Neuronal stem cell (in vitro differentiated cells): ENCODE results near the gene NAB1.

ENCODE experiments used
- DNase-seq: peaks from one replicate; pipeline ENCODE4 v3.0.0-alpha.2; 2013; ENCODE audit warnings: low spot score
- H2AFZ ChIP-seq: one replicate; pipeline ENCODE4 v1.6.1; 2013; ENCODE audit warnings: mild to moderate bottlenecking, low read length, inconsistent platforms
- H2AK5ac ChIP-seq: 2 replicates; pipeline ENCODE4 v1.6.1; 2013; ENCODE audit warnings: low read depth, mild to moderate bottlenecking, inconsistent platforms, low read length, moderate library complexity, mixed read lengths
- H2BK120ac ChIP-seq: 2 replicates; pipeline ENCODE4 v1.6.1; 2013; ENCODE audit warnings: low read depth, mild to moderate bottlenecking, inconsistent platforms, low read length, moderate library complexity, mixed read lengths
- H2BK12ac ChIP-seq: one replicate; pipeline ENCODE4 v1.6.1; 2013; ENCODE audit warnings: low read length, inconsistent platforms
- H2BK15ac ChIP-seq: 2 replicates; pipeline ENCODE4 v1.6.1; 2013; ENCODE audit warnings: mild to moderate bottlenecking, low read length, inconsistent platforms, mixed read lengths
- H2BK5ac ChIP-seq: one replicate; pipeline ENCODE4 v1.6.1; 2013; ENCODE audit warnings: inconsistent platforms, mild to moderate bottlenecking, low read length, moderate library complexity
- H3K14ac ChIP-seq: one replicate; pipeline ENCODE4 v1.6.1; 2013; ENCODE audit warnings: low read length, inconsistent platforms
- H3K18ac ChIP-seq: 2 replicates; pipeline ENCODE4 v1.6.1; 2013; ENCODE audit warnings: low read length, inconsistent platforms
- H3K23ac ChIP-seq: 2 replicates; pipeline ENCODE4 v1.6.1; 2013; ENCODE audit warnings: low read depth, mild to moderate bottlenecking, mixed read lengths, low read length, inconsistent platforms; ENCODE audit not compliant: poor library complexity
- H3K27ac ChIP-seq: replicated peaks from 3 replicates; pipeline ENCODE4 v1.5.1; 2013; ENCODE audit warnings: low read length, inconsistent platforms
- H3K27me3 ChIP-seq, 3 experiments: 2 replicates each; pipeline ENCODE4 v1.6.1; 2013; ENCODE audit warnings: low read length in 3 of 3, mild to moderate bottlenecking in 2 of 3, inconsistent platforms in 1 of 3, low read depth in 1 of 3, mixed read lengths in 1 of 3, moderate library complexity in 1 of 3; ENCODE audit not compliant: control insufficient read depth in 3 of 3, insufficient read depth in 3 of 3
- H3K36me3 ChIP-seq, 2 donors: replicated peaks in 1 of 2; 2 replicates each; pipeline ENCODE4 v1.6.1; 2013; ENCODE audit warnings: low read length in 2 of 2; ENCODE audit not compliant: control insufficient read depth in 2 of 2, insufficient read depth in 2 of 2
- H3K4ac ChIP-seq: 2 replicates; pipeline ENCODE4 v1.6.1; 2013; ENCODE audit warnings: inconsistent platforms, mild to moderate bottlenecking, low read length, moderate library complexity
- H3K4me1 ChIP-seq, 2 donors: 1 replicate in 1 of 2; 2 replicates in 1 of 2; pipeline ENCODE4 v1.6.1; 2013; ENCODE audit warnings: low read length in 2 of 2, low read depth in 1 of 2; ENCODE audit not compliant: control insufficient read depth in 2 of 2, insufficient read depth in 1 of 2
- H3K4me2 ChIP-seq: one replicate; pipeline ENCODE4 v1.6.1; 2013; ENCODE audit warnings: mild to moderate bottlenecking, low read length, inconsistent platforms; ENCODE audit not compliant: insufficient read depth, poor library complexity, severe bottlenecking
- H3K4me3 ChIP-seq, 2 donors: 2 replicates each; pipeline ENCODE4 v1.5.1; 2013; ENCODE audit warnings: low read length in 2 of 2, mild to moderate bottlenecking in 2 of 2, inconsistent platforms in 1 of 2, moderate library complexity in 1 of 2
- H3K79me1 ChIP-seq: one replicate; pipeline ENCODE4 v1.6.1; 2013; ENCODE audit warnings: low read depth, mild to moderate bottlenecking, inconsistent platforms, low read length, moderate library complexity
- H3K9ac ChIP-seq: one replicate; pipeline ENCODE4 v1.6.1; 2013; ENCODE audit warnings: mild to moderate bottlenecking, low read depth, low read length, inconsistent platforms; ENCODE audit not compliant: poor library complexity
- H3K9me3 ChIP-seq, 2 donors: replicated peaks in 1 of 2; 2 replicates each; pipeline versions ENCODE3 to v1.6.1; 2013; ENCODE audit warnings: low read length in 2 of 2, mild to moderate bottlenecking in 2 of 2, inconsistent platforms in 1 of 2, low read depth in 1 of 2, mixed read lengths in 1 of 2, moderate library complexity in 1 of 2; ENCODE audit not compliant: control insufficient read depth in 2 of 2, insufficient read depth in 1 of 2
- H4K8ac ChIP-seq: one replicate; pipeline ENCODE4 v1.6.1; 2013; ENCODE audit warnings: low read depth, mild to moderate bottlenecking, inconsistent platforms, low read length, moderate library complexity
- H4K91ac ChIP-seq: one replicate; pipeline ENCODE4 v1.6.1; 2013; ENCODE audit warnings: low read length, low read depth, mild to moderate bottlenecking, inconsistent platforms; ENCODE audit not compliant: poor library complexity
- WGBS, 2 donors: extraction: QIAGEN DNeasy Blood & Tissue Kit; methylation state at CpG; one replicate each; pipeline ENCODE4 v1.1.7; 2013; ENCODE audit warnings: missing lambda C conversion rate in 2 of 2, mixed read lengths in 1 of 2; ENCODE audit not compliant: insufficient read length in 2 of 2, insufficient replicate concordance in 1 of 2; ENCODE audit errors: extremely low coverage in 2 of 2; 5-methylcytosine and 5-hydroxymethylcytosine counted together

NAB1 gene

DNA sequence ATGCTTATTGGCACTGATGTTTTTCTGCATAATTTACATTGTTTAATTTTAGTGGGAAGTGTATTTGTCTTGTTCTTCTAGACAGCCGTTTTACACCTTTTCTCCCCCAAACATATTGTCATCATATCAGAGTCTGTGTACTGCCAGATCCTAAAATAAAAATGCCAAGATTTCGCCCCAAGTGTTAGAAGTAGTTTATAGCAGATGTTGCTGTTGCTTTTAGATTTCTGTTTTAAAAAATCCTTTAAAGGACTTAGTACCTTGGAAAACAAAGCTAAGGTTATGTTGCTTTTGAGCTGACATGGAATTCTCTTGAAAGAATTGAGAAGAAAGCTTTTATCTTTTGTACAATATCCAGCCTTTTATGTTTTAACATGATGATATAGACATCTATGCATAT, 36.0 kb downstream of the NAB1 start:
- no peaks in the 10 kb centered on the region for H3K9me3 ChIP-seq
- H3K9ac ChIP-seq: no peak overlapping the region
- H3K27me3 ChIP-seq: no peaks in the 10 kb centered on the region
- no peak overlapping the region for H3K4me3 ChIP-seq
- no peak overlapping the region for H4K91ac ChIP-seq
- no peak for DNase-seq
- no peak overlapping the region for H2BK5ac ChIP-seq
- no peak overlapping the region for H2BK15ac ChIP-seq
- no peak overlapping the region for H2BK120ac ChIP-seq
- H3K23ac ChIP-seq: no peak overlapping the region
- H2BK12ac ChIP-seq: no peak overlapping the region
- H3K4me2 ChIP-seq: no peak overlapping the region
- no peak overlapping the region for H3K18ac ChIP-seq
- no peak overlapping the region for H4K8ac ChIP-seq
- H3K79me1 ChIP-seq: no peaks in the 10 kb centered on the region
- peaks cover 6 to 71% of the 10 kb centered on the region in 2 donors for H3K36me3 ChIP-seq
- no peak overlapping the region for H2AFZ ChIP-seq
- WGBS, 2 donors: no CpG with 5 or more reads among the region's 2 CpGs
- H3K4ac ChIP-seq: no peak overlapping the region
- H2AK5ac ChIP-seq: no peak overlapping the region
- H3K14ac ChIP-seq: no peak overlapping the region
- H3K4me1 ChIP-seq: peaks cover 0 to under 1% of the 10 kb centered on the region in 2 donors
- H3K27ac ChIP-seq: no peak overlapping the region

DNA sequence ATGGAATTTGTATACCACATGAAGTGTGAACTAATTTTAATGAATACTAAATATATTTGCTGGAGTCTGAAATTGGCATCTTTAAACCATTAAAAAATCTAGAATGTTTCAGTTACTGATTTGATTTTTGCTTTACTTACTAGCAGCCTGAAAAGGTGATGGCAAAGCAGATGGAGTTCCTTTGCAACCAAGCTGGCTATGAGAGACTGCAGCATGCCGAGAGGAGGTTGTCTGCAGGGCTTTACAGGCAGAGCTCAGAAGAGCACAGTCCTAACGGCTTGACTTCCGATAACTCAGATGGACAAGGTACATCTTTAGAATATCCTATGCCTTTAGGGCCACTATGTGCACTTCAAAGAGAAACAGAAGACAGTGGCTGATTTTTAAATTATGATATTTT, 36.5 kb downstream of the NAB1 start:
- Histone ChIP-seq H3K18ac (no peak overlapping the region), H3K14ac (no peak overlapping the region), H2BK5ac (no peak overlapping the region), H2AK5ac (no peak overlapping the region), H3K4me2 (no peak overlapping the region), H4K8ac (no peak overlapping the region), H3K79me1 (no peaks in the 10 kb centered on the region), H3K9ac (no peak overlapping the region), H3K4me1 (no peaks in the 10 kb centered on the region), H3K27me3 (no peaks in the 10 kb centered on the region), H2AFZ (no peak overlapping the region), H2BK15ac (no peak overlapping the region), H4K91ac (no peak overlapping the region), H3K4me3 (no peak overlapping the region), H2BK12ac (no peak overlapping the region), H3K9me3 (no peaks in the 10 kb centered on the region), H2BK120ac (no peak overlapping the region), H3K4ac (no peak overlapping the region), H3K23ac (no peak overlapping the region), H3K36me3 (peaks cover 6 to 74% of the 10 kb centered on the region in 2 donors), H3K27ac (no peak overlapping the region)
- no CpG with 5 or more reads among the region's 3 CpGs for WGBS, 2 donors
- no peak for DNase-seq

- no CpG with 5 or more reads among the region's 2 CpGs for WGBS, 2 donors
- no peak overlapping the region for H2BK15ac ChIP-seq
- no peak overlapping the region for H4K8ac ChIP-seq
- H2BK12ac ChIP-seq: no peak overlapping the region
- no peaks in the 10 kb centered on the region for H3K9me3 ChIP-seq
- H3K4me1 ChIP-seq: peaks cover 1 to 8% of the 10 kb centered on the region in 2 donors
- no peak overlapping the region for H2AFZ ChIP-seq
- H3K27me3 ChIP-seq: no peaks in the 10 kb centered on the region
- H2BK5ac ChIP-seq: no peak overlapping the region
- no peak overlapping the region for H3K14ac ChIP-seq
- no peak overlapping the region for H3K4me3 ChIP-seq
- no peak overlapping the region for H2BK120ac ChIP-seq
- no peak for DNase-seq
- no peak overlapping the region for H3K4ac ChIP-seq
- H3K23ac ChIP-seq: no peak overlapping the region
- no peak overlapping the region for H3K18ac ChIP-seq
- no peak overlapping the region for H3K9ac ChIP-seq
- H3K79me1 ChIP-seq: no peaks in the 10 kb centered on the region
- H3K36me3 ChIP-seq: peaks cover 0 to 51% of the 10 kb centered on the region in 2 donors
- no peak overlapping the region for H2AK5ac ChIP-seq
- no peak overlapping the region for H4K91ac ChIP-seq
- H3K4me2 ChIP-seq: no peak overlapping the region
- H3K27ac ChIP-seq: no peak overlapping the region
Observed at GRCh38 chr2:190693533-190694232, 44.8 kb downstream of the NAB1 start.

DNA sequence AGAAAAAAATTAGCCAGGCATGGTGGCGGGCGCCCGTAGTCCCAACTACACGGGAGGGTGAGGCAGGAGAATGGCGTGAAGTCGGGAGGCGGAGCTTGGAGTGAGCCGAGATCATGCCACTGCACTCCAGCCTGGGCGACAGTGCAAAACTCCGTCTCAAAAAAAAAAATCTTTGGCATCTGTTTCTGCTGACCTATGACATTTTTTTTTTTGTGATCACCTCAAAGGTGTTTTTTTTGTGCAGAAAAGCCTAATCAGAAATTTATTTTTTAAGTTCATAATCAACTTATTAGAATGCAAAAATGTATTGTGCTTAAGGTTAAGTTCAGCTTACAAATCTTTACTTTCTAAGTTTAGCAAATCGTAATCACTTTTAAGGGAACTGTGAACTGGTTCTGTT, 45.6 kb downstream of the NAB1 start:
- no peak overlapping the region for H3K14ac ChIP-seq
- H2BK5ac ChIP-seq: no peak overlapping the region
- no peak overlapping the region for H2BK12ac ChIP-seq
- H3K18ac ChIP-seq: no peak overlapping the region
- no peak overlapping the region for H3K4me3 ChIP-seq
- H2AK5ac ChIP-seq: no peak overlapping the region
- no peak overlapping the region for H3K23ac ChIP-seq
- no peak overlapping the region for H2BK120ac ChIP-seq
- H3K9me3 ChIP-seq: no peaks in the 10 kb centered on the region
- H3K4me1 ChIP-seq: peaks cover 7 to 8% of the 10 kb centered on the region in 2 donors
- DNase-seq: no peak
- H4K91ac ChIP-seq: no peak overlapping the region
- no peak overlapping the region for H2AFZ ChIP-seq
- H2BK15ac ChIP-seq: no peak overlapping the region
- WGBS, 2 donors: no CpG with 5 or more reads among the region's 11 CpGs
- peaks cover 0 to 45% of the 10 kb centered on the region in 2 donors for H3K36me3 ChIP-seq
- H3K79me1 ChIP-seq: no peaks in the 10 kb centered on the region
- no peak overlapping the region for H3K4me2 ChIP-seq
- H3K9ac ChIP-seq: no peak overlapping the region
- no peak overlapping the region for H3K27ac ChIP-seq
- H3K27me3 ChIP-seq: no peaks in the 10 kb centered on the region
- no peak overlapping the region for H4K8ac ChIP-seq
- H3K4ac ChIP-seq: no peak overlapping the region
